Neural cell (in vitro differentiated cells): ENCODE data around the gene SREBF1. TPM values are rescaled to one million over a fixed set of nuclear protein-coding genes. Genes with fewer than 3 reads are reported as not detected.

Source experiments
- H2AFZ ChIP-seq: fragments of 200-600, 300-800 bp; sonication (generic), shearing (Covaris generic); 2 replicates; pipeline ENCODE4 v1.6.0; 2014; ENCODE audit warnings: low read depth, mild to moderate bottlenecking, antibody characterized with exemption, low read length, moderate library complexity
- H3F3A ChIP-seq: fragments of 200-600 bp; shearing (Covaris generic); 2 replicates; pipeline ENCODE4 v1.6.1; 2016; ENCODE audit warnings: mild to moderate bottlenecking, moderate library complexity, mixed read lengths, antibody characterized with exemption, low read length; ENCODE audit not compliant: insufficient read depth, poor library complexity, severe bottlenecking
- H3K27ac ChIP-seq: fragments of 200-600, 300-800 bp; sonication (generic), shearing (Covaris generic); 2 replicates; pipeline ENCODE4 v1.5.1; 2014; ENCODE audit warnings: mild to moderate bottlenecking, low read length, moderate library complexity
- H3K27me3 ChIP-seq: fragments of 300-800, 200-600 bp; sonication (generic), shearing (Covaris generic); 2 replicates; pipeline ENCODE4 v1.6.0; 2014; ENCODE audit warnings: mild to moderate bottlenecking, low read depth, low read length, moderate library complexity; ENCODE audit not compliant: insufficient read depth
- H3K36me3 ChIP-seq: fragments of 300-800, 200-600 bp; sonication (generic), shearing (Covaris generic); 2 replicates; pipeline ENCODE4 v1.5.1; 2014; ENCODE audit warnings: mild to moderate bottlenecking, antibody characterized with exemption, low read length, moderate library complexity; ENCODE audit not compliant: insufficient read depth
- H3K4me2 ChIP-seq: fragments of 300-800, 200-600 bp; sonication (generic), shearing (Covaris generic); 2 replicates; pipeline ENCODE4 v1.6.0; 2014; ENCODE audit warnings: mild to moderate bottlenecking, low read length
- H3K4me3 ChIP-seq: fragments of 300-800, 200-600 bp; sonication (generic), shearing (Covaris generic); 2 replicates; pipeline ENCODE4 v1.5.1; 2014; ENCODE audit warnings: mild to moderate bottlenecking, low read length, moderate library complexity
- H3K79me2 ChIP-seq: fragments of 200-600 bp; shearing (Covaris generic); replicated peaks from 2 replicates; pipeline ENCODE4 v1.6.0; 2014; ENCODE audit warnings: mild to moderate bottlenecking, low read length, moderate library complexity; ENCODE audit not compliant: insufficient read depth
- H3K9ac ChIP-seq: fragments of 300-800, 200-600 bp; sonication (generic), shearing (Covaris generic); 2 replicates; pipeline ENCODE4 v1.6.1; 2016; ENCODE audit warnings: mild to moderate bottlenecking, low read length, mixed read lengths
- H3K9me2 ChIP-seq: fragments of 200-600 bp; shearing (Covaris generic); 2 replicates; pipeline ENCODE4 v1.6.1; 2016; ENCODE audit warnings: mild to moderate bottlenecking, low read length, mixed read lengths; ENCODE audit not compliant: insufficient read depth
- H3K9me3 ChIP-seq: fragments of 200-600, 300-800 bp; sonication (generic), shearing (Covaris generic); 2 replicates; pipeline ENCODE4 v1.6.1; 2016; ENCODE audit warnings: mild to moderate bottlenecking, mixed run types, low read length, moderate library complexity, mixed read lengths
- H4K20me1 ChIP-seq: fragments of 200-600 bp; shearing (Covaris generic); 2 replicates; pipeline ENCODE4 v1.6.1; 2016; ENCODE audit warnings: mild to moderate bottlenecking, mixed run types; ENCODE audit not compliant: insufficient read depth
- CTCF ChIP-seq: fragments of 450-650 bp; IDR thresholded peaks from 2 replicates; pipeline ENCODE4 v1.5.1; 2014; ENCODE audit warnings: antibody characterized with exemption, mild to moderate bottlenecking, moderate library complexity; ENCODE audit not compliant: poor library complexity, severe bottlenecking
- EP300 ChIP-seq: fragments of 450-650 bp; conservative IDR thresholded peaks from 2 replicates; pipeline ENCODE4 v1.6.1; 2014; ENCODE audit warnings: antibody characterized with exemption, mild to moderate bottlenecking, moderate library complexity; ENCODE audit not compliant: poor library complexity, severe bottlenecking
- EZH2 ChIP-seq: fragments of 200-600, 300-800 bp; shearing (Covaris generic), sonication (generic); IDR thresholded peaks from 2 replicates; pipeline ENCODE4 v1.6.1; 2014; ENCODE audit warnings: antibody characterized with exemption, low read length, borderline replicate concordance, mild to moderate bottlenecking; ENCODE audit not compliant: insufficient read depth, poor library complexity, severe bottlenecking
- MXI1 ChIP-seq: fragments of 450-650 bp; conservative IDR thresholded peaks from 2 replicates; pipeline ENCODE4 v1.6.1; 2014; ENCODE audit warnings: antibody characterized with exemption, mild to moderate bottlenecking; ENCODE audit not compliant: poor library complexity, severe bottlenecking
- POLR2AphosphoS5 ChIP-seq: IDR thresholded peaks from 2 replicates; pipeline ENCODE4 v1.6.1; 2012
- RAD21 ChIP-seq: fragments of 450-650 bp; conservative IDR thresholded peaks from 2 replicates; pipeline ENCODE4 v1.6.1; 2014; ENCODE audit warnings: antibody characterized with exemption, mild to moderate bottlenecking, moderate library complexity
- SMC3 ChIP-seq: fragments of 450-650 bp; conservative IDR thresholded peaks from 2 replicates; pipeline ENCODE4 v1.6.1; 2014; ENCODE audit warnings: antibody characterized with exemption, mild to moderate bottlenecking, moderate library complexity; ENCODE audit not compliant: poor library complexity
- TAF1 ChIP-seq: IDR thresholded peaks from 2 replicates; pipeline ENCODE4 v1.6.1; 2012; ENCODE audit warnings: low read depth
- polyA plus RNA-seq: library from polyadenylated mRNA; depleted of rRNA; stranded (reverse); fragments of >200 nt; gene quantifications from 2 replicates; pipeline ENCODE4 v1.2.3, GENCODE V29; 2014
- TF ChIP-seq, protein P1 (sequence below): IDR thresholded peaks from 2 replicates; pipeline ENCODE4 v1.6.1; 2012; ENCODE audit warnings: borderline replicate concordance

Gene SREBF1
- polyA plus RNA-seq, 1 donor from 2014 or later: 22.5 TPM

- peak overlapping the region; percentile 87 for H3K27ac ChIP-seq
- H3K4me3 ChIP-seq: peak overlapping the region; percentile 61
- H3K9me3 ChIP-seq: no peaks in the 10 kb centered on the region
- peak overlapping the region; percentile 68 for H3K9ac ChIP-seq
- peaks cover 9% of the 10 kb centered on the region for H4K20me1 ChIP-seq
- no peaks in the 10 kb centered on the region for H3K9me2 ChIP-seq
- peaks cover 17% of the 10 kb centered on the region for H3K36me3 ChIP-seq
- no peak overlapping the region for H3K4me2 ChIP-seq
- H3K79me2 ChIP-seq: peaks cover 64% of the 10 kb centered on the region
- peaks cover 4% of the 10 kb centered on the region for H3F3A ChIP-seq
- H2AFZ ChIP-seq: no peak overlapping the region
- no peaks in the 10 kb centered on the region for H3K27me3 ChIP-seq
- TF ChIP-seq RAD21: no peak
- TF ChIP-seq SMC3: no peak
- TF ChIP-seq EZH2: no peak
- TF ChIP-seq, protein P1, sequence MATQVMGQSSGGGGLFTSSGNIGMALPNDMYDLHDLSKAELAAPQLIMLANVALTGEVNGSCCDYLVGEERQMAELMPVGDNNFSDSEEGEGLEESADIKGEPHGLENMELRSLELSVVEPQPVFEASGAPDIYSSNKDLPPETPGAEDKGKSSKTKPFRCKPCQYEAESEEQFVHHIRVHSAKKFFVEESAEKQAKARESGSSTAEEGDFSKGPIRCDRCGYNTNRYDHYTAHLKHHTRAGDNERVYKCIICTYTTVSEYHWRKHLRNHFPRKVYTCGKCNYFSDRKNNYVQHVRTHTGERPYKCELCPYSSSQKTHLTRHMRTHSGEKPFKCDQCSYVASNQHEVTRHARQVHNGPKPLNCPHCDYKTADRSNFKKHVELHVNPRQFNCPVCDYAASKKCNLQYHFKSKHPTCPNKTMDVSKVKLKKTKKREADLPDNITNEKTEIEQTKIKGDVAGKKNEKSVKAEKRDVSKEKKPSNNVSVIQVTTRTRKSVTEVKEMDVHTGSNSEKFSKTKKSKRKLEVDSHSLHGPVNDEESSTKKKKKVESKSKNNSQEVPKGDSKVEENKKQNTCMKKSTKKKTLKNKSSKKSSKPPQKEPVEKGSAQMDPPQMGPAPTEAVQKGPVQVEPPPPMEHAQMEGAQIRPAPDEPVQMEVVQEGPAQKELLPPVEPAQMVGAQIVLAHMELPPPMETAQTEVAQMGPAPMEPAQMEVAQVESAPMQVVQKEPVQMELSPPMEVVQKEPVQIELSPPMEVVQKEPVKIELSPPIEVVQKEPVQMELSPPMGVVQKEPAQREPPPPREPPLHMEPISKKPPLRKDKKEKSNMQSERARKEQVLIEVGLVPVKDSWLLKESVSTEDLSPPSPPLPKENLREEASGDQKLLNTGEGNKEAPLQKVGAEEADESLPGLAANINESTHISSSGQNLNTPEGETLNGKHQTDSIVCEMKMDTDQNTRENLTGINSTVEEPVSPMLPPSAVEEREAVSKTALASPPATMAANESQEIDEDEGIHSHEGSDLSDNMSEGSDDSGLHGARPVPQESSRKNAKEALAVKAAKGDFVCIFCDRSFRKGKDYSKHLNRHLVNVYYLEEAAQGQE: no peak
- TF ChIP-seq EP300: no peak
Observed at GRCh38 chr17:17794382-17794781, 42.4 kb downstream of the SREBF1 start.

DNA sequence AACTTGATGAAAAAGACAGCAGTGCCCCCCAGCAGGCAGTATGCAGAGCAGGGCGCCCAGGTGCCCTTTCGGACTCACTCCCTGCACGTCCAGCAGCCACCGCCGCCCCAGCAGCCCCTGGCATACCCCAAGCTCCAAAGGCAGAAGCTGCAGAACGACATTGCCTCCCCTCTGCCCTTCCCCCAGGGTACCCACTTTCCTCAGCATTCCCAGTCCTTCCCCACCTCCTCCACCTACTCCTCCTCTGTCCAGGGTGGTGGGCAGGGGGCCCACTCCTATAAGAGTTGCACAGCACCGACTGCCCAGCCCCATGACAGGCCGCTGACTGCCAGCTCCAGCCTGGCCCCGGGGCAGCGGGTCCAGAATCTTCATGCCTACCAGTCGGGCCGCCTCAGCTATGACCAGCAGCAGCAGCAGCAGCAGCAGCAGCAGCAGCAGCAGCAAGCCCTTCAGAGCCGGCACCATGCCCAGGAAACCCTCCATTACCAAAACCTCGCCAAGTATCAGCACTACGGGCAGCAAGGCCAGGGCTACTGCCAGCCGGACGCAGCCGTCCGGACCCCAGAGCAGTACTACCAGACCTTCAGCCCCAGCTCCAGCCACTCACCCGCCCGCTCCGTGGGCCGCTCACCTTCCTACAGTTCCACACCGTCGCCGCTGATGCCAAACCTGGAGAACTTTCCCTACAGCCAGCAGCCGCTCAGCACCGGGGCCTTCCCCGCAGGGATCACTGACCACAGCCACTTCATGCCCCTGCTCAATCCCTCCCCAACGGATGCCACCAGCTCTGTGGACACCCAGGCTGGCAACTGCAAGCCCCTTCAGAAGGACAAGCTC lies 43.2 kb downstream of the SREBF1 start:
- Histone ChIP-seq H3K27ac (peak overlapping the region; percentile 87), H3K9me2 (no peaks in the 10 kb centered on the region), H3K79me2 (peaks cover 64% of the 10 kb centered on the region), H2AFZ (no peak overlapping the region), H4K20me1 (peaks cover 9% of the 10 kb centered on the region), H3K27me3 (no peaks in the 10 kb centered on the region), H3K36me3 (peaks cover 17% of the 10 kb centered on the region), H3F3A (peaks cover 4% of the 10 kb centered on the region), H3K9ac (peak overlapping the region; percentile 68), H3K9me3 (no peaks in the 10 kb centered on the region), H3K4me2 (peak overlapping the region; percentile 44), H3K4me3 (peak overlapping the region; percentile 61)
- no peak for TF ChIP-seq CTCF
- no peak for TF ChIP-seq MXI1
- TF ChIP-seq POLR2AphosphoS5: no peak
- no peak for TF ChIP-seq TAF1
- no peak for TF ChIP-seq EP300
- TF ChIP-seq, protein P1: no peak
- TF ChIP-seq SMC3: no peak
- no peak for TF ChIP-seq RAD21
- no peak for TF ChIP-seq EZH2
